NCI-H2029 treated with DMSO at 0.1 percent for 48 hours (cell line): ENCODE measurements around the gene MRPL41.
"Not testable (repeated sequence)": the region's sequence is repeated elsewhere in the genome, so short reads cannot be mapped to it uniquely, and the experiment has no call there.

Experiments
- DNase-seq: peaks from one replicate; lab custom pipeline; 2025; lab: John Stamatoyannopoulos, UW

Gene MRPL41

DNA sequence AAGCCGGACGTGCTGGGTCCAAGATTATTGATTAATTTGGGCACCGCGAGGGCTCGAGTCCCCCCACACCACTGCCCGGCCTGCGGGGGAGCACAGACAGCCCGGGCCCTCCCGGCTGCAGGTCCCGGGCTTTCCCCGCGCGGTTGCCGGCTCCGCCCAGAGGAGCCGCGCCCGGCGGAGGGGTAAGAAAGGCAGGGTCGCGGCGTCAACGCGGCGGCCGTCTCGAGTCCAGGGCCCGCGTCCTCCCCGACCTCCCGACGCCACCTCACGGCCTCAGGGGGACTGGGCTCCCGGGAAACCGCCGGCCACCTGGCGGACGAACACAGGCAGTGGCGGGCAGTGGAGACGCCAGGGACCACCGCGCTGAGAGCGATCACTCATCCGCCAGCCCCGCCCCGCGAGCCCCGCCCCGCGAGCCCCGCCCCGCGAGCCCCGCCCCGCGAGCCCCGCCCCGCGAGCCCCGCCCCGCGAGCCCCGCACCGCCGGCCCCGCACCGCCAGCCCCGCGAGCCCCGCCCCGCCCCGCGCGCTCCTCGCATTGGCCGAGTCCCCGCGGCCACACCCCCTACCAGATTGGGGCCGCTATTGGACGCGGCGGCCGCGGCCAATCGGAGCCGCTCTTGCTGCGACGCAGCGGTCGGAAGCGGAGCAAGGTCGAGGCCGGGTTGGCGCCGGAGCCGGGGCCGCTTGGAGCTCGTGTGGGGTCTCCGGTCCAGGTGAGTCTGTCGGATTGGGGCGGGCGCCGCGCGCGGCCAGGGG is at the start of gene MRPL41:
MRPL41 (plus strand) TSS at position 616 of the 758 bp plus-strand sequence. CDS start 203 bp downstream, outside the sequence.
- peak; percentile 58 for DNase-seq

DNA sequence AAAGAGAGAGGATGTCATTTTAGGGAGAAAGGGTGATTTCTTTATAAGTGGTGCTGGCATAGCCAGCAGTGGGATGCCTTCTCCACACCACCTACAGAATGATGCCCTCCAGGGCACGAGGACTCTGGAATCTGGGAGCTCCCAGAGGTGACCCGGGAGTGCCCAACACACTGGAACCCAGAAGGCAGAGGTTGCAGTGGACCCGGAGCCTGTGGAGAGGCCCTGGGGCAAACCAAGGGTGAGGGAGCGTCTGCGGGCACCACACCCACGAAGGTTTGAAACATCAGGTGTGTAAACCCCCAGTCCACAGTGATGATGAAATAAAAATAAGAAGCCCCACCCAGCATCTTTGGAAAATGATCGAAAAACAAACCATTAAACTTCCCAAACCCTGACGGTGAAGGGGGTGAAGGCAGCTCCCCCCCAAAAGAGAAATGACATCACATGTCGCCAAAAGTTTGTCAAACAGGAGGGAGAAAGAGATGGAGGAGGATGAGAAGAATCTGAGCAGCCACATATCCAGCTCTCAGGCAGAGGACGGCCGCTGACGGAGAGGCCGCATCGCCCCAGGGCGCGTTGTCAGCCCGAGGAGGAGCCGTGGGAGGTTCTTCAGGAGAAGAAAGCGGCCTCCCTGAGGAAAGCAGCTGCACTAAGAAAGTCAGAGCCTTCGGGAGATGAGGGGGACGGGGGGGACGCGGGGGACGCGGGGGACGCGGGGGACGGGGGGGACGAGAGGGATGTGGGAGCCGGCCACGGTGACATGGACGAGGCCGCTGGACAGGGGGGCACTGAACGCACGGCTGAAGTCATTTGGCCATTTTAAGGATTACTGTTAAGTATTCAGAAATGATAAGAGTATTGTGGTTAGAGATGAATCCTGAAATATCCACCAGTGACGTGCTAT is 49.4 kb upstream of the MRPL41 start:
- no peak for DNase-seq

DNA sequence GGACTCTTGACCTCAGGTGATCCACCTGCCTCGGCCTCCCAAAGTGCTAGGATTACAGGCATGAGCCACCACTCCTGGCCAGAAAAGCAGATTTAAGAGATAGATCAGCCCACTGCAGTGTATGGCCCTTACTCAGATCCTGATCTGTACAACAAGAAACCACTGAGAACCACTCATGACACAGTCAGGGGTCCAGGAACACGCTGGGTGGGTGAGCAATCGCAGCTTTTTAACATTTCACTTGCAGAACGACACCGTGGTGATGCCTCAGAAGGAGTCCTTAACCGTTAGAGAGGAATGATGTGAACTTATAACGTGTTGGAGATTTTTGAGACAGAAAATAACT is 47.3 kb upstream of the MRPL41 start:
- DNase-seq, result no peak

DNA sequence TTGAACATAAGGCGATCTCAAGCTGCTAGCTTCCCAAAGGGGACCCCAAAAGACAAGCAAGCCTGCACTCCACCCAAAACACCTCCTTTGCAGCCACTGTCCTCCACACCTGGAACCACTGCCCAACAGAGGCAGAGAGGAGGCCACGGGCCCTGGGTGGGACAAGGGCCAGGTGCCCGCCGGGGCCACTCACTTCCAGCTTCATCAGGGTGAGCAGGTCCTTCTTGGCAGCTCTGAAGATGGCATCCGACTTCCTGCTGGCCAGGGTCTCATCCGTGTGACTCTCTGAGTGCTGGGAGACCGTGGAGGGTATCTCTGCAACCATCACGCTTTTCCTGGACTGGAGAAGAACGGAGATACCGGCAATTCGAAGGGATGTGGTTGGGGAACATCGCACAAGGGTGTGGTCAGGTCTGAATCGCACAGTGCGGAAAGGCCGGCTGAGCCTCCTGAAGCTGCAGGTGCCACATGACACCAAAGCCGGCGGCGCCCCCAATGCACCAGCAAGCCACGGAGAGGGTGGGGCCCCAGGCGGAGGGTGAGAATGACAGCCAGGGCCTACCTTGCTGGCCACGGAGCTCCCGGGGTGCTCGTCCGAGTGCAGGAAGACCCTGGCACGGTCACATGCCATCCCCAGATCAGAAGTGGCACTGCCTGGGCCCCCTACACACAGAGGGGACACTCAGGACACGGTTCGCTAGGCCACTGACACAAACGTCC is 46.1 kb upstream of the MRPL41 start:
- DNase-seq, result no peak

DNA sequence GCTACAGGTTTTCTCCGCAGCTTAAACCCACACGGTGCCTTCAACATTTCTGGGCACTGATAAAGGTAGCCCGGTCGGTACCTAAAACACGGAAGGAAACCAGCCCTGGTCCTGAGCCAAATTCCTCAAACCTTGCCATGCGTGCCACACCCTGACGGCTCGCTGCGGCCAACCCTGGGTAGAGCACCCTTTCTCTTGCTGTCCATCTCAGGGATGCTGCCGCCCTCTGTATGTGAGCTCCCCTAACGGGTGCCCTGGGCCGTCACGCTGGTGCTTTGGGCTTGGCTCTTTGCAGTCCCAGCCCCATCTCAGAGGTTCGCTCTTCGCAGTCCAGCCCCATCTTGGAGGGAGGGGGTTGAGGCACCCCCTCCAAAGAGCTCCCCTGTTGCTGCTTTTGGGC is 45.4 kb upstream of the MRPL41 start:
- no peak for DNase-seq

DNA sequence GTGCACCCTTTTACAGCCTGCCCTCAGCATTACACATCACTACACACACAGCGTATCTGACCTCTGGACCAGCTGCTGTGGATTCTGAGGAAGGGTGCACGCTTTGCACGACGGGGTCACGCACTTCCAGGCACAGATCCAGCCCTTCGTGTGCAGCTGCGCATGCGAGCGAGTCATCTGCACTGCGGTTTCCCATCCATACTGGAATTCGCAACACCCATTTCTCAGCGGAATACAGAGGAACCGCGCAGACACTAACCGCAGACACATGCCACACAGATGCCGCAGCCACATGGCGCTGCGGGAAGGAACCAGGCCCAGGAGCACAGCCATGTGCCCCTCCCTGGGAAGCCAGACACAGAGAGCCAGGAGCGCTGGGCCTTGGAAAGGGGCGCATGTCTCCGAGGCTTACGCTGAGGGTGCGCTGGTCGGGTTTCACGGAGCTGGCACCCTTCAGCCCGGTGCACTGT is 44.9 kb upstream of the MRPL41 start:
- no peak for DNase-seq

DNA sequence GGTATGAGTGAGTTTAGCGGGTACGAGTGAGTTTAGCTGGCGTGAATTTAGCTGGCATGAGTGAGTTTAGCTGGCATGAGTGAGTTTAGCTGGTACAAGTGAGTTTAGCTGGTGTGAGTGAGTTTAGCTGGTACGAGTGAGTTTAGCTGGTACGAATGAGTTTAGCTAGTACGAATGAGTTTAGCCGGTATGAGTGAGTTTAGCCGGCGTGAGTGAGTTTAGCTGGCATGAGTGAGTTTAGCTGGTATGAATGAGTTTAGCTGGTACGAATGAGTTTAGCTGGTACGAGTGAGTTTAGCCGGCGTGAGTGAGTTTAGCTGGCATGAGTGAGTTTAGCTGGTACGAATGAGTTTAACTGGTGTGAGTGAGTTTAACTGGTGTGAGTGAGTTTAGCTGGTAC is 42.5 kb upstream of the MRPL41 start:
- DNase-seq, result no peak

DNA sequence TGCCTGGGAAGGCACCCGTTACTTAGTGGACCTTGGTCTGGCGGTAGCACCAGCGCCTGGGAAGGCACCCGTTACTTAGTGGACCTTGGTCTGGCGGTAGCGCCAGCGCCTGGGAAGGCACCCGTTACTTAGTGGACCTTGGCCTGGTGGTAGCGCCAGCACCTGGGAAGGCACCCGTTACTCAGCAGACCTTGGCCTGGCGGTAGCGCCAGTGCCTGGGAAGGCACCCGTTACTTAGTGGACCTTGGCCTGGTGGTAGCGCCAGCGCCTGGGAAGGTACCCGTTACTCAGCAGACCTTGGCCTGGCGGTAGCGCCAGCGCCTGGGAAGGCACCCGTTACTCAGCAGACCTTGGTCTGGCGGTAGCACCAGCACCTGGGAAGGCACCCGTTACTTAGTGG is 40.6 kb upstream of the MRPL41 start:
- not testable (repeated sequence) for DNase-seq

DNA sequence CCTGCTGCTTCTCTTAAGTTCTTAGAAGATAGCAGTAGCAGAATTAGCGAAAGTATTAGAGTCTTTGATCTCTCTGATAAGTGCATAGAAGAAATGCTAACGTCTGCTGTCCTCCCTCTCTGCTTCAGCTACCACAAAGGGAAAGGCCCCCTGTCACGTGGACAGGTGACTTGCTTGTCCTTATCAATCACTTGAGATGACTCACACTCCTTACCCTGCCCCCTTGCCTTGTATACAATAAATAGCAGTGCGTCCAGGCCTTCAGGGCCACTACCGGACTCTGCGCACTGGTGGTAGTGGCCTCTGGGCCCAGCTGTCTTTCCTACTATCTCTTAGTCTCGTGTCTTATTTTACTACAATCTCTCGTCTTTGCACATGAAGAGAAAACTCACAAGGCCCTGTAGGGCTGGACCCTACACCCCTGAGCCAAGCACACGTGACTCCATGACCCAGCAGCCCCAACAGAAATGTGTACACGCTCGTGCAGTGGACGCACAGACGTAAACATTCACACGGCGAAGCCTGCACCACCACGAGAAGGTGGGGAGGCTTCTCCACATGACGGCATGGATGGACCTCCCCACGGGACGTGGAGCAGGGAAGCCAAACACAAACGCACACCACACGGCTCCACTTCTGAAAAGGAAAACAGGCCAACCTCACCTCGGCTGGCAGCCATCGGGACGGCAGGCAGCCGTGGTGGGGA is 39.8 kb upstream of the MRPL41 start:
- no peak for DNase-seq

DNA sequence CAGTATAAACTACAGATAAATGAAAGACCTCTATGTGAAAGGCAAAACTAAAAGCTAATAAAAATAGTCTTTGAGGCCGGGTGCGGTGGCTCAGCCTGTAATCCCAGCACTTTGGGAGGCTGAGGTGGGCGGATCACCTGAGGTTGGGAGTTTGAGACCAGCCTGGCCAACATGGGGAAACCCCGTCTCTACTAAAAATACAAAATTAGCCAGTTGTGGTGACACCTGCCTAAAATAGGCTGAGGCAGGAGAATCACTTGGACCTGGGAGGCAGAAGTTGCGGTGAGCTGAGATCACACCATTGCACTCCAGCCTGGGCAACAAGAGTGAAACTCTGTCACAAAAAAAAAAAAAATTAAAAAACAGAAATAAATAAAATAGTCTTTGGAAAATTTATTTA is 38.5 kb upstream of the MRPL41 start:
- DNase-seq, result not testable (repeated sequence)

DNA sequence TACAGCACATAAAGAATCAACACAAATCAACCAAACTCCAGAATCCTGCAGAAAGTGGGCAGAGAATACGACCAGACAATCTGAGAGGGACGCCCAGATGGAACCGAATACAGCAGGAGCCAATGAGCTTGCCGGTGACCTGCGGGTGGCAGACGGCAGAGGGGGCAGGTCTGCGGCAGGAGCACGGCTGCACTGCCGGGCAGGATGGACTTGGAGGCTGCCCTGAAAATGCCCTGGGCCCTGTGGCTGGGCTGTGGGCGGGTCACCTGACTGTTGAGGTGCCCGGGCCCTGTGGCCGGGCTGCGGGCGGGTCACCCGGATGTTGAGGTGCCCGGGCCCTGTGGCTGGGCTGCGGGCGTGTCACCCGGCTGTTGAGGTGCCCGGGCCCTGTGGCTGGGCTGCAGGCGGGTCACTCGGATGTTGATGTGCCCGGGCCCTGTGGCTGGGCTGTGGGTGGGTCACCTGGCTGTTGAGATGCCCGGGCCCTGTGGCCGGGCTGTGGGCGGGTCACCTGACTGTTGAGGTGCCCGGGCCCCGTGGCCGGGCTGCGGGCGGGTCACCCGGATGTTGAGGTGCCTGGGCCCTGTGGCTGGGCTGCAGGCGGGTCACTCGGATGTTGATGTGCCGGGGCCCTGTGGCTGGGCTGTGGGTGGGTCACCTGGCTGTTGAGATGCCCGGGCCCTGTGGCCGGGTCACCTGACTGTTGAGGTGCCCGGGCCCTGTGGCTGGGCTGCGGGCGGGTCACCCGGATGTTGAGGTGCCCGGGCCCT is 37.7 kb upstream of the MRPL41 start:
- not testable (repeated sequence) for DNase-seq

DNA sequence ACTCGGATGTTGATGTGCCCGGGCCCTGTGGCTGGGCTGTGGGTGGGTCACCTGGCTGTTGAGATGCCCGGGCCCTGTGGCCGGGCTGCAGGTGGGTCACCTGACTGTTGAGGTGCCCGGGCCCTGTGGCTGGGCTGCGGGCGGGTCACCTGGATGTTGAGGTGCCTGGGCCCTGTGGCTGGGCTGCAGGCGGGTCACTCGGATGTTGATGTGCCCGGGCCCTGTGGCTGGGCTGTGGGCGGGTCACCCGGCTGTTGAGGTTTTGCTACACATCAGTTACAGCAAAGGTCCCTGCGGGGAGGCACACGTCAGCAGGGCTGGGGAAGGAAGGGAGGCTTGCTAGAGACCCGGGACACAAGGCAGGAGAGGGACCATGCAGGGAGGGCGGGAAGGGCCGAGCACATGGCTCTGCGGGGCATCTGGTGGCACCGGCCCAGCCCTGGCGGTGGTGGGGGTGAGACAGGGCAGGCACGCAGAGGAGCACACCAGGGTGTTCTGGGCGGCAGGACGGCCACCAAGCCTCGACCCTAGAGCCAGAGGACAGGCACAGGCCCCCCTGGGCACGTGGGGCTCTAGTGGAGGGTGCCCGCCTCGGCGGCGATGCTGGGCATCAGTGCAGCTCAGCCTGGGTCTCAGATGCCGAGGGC is 36.9 kb upstream of the MRPL41 start:
- DNase-seq, result no peak

DNA sequence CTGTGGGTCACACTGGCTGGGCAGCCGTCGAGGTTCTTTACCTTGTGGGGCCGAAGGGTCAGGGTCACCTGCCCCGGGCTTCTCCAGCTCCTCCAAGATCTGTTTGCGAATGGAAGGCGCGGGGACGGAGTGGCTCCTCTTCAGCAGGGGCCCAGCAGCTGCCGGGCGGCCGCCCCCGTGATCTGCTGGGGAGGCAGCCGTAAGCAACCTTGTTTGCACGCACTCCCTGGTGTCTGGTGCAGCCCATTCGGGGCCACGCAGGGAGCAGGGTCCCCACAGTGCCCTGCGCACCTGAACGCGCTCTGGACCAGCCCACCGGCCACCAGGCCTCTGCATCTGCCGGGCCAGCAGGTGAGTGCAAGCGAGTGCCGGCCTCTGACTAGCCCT is 36.3 kb upstream of the MRPL41 start:
- DNase-seq, result no peak

DNA sequence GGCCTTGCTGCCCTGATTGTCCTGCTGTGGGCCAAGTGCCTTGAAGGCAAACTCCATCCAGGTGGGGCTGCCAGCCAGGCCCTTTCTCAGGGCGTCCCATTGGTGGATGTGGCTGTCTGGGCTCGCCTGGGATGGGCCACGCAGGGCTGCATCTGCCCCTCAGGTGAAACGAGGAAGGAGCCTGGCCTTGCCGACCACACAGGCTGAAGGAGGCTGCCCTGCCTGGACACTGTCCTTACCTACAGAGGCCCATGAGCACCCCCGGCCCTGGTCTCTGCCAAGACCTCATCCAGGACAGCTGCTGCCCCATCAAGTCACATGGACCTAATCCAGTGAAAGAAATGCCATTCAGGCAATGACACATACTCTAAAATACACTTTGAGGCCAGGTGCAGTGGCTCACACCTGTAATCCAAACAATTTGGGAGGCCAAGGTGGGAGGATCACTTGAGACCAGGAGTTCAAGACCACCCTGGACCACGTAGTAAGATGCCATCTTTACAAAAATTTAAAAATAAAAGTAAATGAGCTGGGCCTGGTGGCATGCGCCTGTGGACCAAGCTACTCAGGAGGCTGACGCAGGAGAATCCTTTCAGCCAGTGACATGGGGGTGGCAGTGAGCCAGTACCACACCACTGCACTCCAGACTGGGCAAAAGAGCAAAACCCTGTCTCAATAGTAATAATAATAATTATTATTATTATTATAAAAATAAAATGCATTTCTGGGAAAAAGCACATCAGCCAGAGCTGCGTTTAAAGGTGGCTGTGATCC is 35.3 kb upstream of the MRPL41 start:
- no peak for DNase-seq

DNA sequence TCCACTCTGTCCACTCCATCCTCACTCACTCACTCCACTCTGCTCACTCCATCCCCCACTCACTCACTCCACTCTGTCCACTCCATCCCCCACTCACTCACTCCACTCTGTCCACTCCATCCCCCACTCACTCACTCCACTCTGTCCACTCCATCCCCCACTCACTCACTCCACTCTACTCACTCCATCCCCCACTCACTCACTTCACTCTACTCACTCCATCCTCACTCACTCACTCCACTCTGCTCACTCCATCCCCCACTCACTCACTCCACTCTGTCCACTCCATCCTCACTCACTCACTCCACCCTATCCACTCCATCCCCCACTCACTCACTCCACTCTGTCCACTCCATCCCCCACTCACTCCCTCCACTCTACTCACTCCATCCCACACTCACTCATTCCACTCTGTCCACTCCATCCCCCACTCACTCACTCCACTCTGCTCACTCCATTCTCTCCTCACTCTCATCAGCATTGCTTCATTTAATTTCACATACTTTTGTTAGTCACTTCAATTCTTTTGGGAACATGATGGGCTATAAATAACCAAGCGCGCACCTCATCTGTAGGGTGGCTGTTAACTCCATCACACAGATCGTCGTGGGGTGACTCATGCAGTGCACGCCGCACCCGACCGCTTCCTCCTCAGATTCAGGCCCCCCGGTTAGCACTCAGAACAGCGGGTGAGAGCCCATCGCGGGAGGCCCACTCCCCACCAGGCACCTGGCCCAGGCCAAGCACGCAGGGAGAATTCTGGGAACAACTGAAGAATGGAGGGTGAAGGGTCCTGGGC is 32.8 kb upstream of the MRPL41 start:
- DNase-seq, result not testable (repeated sequence)

DNA sequence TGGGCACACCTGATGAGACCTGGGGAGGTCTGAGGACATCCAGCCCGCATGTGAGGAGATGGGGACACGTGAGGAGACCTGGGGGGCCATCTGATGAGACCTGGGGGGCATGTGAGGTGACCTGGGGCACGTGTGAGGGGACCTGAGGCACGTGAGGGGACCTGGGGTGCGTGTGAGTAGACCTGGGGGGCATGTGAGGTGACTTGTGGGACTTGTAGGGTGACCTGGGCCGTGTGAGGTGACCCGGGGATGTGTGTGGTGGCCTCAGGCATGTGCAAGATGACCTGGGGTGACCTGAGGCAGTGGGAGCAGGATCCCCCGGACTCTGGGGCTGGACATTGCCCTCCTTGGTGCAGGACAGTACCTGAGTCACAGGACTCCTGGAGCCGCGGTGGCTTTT is 32.1 kb upstream of the MRPL41 start:
- no peak for DNase-seq

DNA sequence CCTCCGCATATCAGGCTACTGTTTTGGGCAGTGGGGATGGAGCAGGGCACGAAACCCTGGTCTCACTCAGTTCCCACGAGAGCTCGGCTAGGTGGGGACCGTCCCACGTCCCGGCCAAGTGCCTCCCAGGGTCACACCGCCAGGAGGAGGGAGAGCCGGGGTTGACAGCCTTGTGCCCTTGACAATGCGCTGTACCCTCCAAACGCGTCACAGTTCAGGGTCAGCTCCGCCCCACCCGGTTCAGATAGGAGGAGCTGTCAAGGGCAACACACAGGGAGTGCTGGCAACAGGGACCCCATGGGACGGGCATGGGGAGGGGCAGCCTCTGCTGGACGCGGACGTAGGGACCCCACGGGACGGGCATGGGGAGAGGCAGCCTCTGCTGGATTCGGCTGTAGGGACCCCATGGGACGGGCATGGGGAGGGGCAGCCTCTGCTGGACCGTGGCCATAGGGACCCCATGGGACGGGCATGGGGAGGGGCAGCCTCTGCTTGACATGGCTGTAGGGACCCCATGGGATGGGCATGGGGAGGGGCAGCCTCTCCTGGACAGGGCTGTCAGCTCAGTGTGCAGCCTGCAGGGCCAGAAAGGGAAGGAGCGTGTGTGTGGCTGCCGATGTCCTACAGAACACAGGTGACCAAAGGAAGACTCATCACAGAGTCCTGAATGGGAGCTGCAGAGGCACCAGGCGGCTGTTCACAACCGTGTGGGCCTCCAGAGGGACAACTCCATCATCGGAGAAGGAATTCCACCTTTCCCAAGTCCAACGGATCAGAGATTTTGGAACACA is 30.9 kb upstream of the MRPL41 start:
- DNase-seq, result no peak

DNA sequence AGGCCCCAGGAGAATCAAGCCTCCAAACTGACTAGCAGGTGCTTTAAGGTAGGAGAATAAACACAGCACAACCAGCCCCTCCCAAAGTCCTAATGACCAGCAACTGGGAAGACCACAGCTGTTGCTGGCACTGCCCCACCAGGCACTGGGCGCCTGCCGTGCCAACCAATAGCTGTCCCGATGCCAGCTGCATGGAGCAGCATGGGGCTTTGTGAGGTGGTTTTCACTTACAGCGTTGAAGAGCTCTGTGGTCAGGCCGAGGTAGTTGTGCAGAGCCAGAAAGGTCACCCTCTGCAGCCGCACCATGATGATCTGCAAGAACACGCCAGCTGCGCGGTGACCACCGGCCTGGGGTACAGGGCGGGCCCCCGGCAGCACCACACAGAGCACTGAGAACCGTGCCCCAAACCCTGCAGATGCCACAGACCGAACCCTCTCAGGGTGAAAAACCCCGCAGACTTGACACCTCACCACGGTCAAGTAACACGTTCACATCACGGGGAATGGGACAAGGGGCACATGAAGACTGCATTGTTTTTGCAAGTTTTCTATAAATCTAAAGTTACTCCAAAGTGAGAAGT is 30.2 kb upstream of the MRPL41 start:
- DNase-seq, result peak; percentile 52
